BJ (cell line): ENCODE measurements around the gene PRKCA. TPM values are rescaled to one million over a fixed set of nuclear protein-coding genes. Genes with fewer than 3 reads are reported as not detected.

Experiments
- CTCF ChIA-PET: fragments of 350-600 bp; formaldehyde crosslinking; extraction: SDS; loops from one replicate; lab custom pipeline; 2021; ENCODE audit warnings: antibody characterized with exemption, inconsistent platforms; lab: Yijun Ruan, JAX
- POLR2A ChIA-PET: fragments of 300-600 bp; sonication (Branson Sonifier 250); formaldehyde crosslinking; extraction: SDS; loops from one replicate; lab custom pipeline; 2021; ENCODE audit warnings: antibody characterized with exemption; lab: Charles Lee
- DNase-seq: peaks from one replicate; pipeline ENCODE4 v3.0.0-alpha.2; 2011; ENCODE audit warnings: low read depth
- H3K27me3 ChIP-seq: 2 replicates; pipeline ENCODE4 v1.6.0; 2011; ENCODE audit warnings: low read length; ENCODE audit not compliant: control insufficient read depth, insufficient read depth
- H3K36me3 ChIP-seq: 2 replicates; pipeline ENCODE4 v1.5.1; 2011; ENCODE audit warnings: low read length; ENCODE audit not compliant: control insufficient read depth, insufficient read depth
- H3K4me3 ChIP-seq: 2 replicates; pipeline ENCODE4 v1.5.1; 2011; ENCODE audit warnings: low read depth, mild to moderate bottlenecking, control low read depth, low read length
- polyA plus RNA-seq: library from polyadenylated mRNA; depleted of rRNA; stranded (reverse); fragments of >200 nt; gene quantifications from 2 replicates; pipeline ENCODE4 v1.2.3, GENCODE V29; 2011
- TF ChIP-seq, protein P1 (sequence below): IDR thresholded peaks from 2 replicates; pipeline ENCODE4 v1.5.1; 2011; ENCODE audit warnings: low read depth, mild to moderate bottlenecking, control low read depth, inconsistent platforms, low read length, moderate library complexity; ENCODE audit not compliant: insufficient read depth

Gene PRKCA
- polyA plus RNA-seq, 1 experiment: 38.7 TPM

DNA sequence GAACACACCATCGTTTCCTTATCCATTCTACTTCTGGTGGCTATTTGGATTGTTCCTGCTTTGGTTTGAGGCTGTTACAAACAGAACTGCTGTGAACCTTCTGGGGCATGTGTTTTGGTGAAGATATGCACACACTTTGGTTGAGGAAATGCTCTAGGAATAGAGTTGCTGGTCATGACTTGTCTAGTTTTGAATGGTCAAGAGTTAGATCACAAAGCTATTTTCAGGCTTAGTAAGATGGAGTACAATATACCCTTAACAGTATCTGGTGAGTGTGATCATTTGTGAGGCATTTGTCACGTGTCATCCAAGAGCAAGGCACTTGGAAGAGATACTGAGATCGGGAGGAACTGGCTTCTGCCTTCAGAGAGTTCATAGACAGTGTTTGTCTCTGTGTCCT is 485.5 kb downstream of the PRKCA start:
- Histone ChIP-seq H3K27me3 (no peaks in the 10 kb centered on the region), H3K4me3 (no peak overlapping the region), H3K36me3 (peaks cover 26% of the 10 kb centered on the region)
- TF ChIP-seq, protein P1, sequence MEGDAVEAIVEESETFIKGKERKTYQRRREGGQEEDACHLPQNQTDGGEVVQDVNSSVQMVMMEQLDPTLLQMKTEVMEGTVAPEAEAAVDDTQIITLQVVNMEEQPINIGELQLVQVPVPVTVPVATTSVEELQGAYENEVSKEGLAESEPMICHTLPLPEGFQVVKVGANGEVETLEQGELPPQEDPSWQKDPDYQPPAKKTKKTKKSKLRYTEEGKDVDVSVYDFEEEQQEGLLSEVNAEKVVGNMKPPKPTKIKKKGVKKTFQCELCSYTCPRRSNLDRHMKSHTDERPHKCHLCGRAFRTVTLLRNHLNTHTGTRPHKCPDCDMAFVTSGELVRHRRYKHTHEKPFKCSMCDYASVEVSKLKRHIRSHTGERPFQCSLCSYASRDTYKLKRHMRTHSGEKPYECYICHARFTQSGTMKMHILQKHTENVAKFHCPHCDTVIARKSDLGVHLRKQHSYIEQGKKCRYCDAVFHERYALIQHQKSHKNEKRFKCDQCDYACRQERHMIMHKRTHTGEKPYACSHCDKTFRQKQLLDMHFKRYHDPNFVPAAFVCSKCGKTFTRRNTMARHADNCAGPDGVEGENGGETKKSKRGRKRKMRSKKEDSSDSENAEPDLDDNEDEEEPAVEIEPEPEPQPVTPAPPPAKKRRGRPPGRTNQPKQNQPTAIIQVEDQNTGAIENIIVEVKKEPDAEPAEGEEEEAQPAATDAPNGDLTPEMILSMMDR: no peak
- POLR2A ChIA-PET: no interaction called here
- no peak for DNase-seq
- CTCF ChIA-PET: no interaction called here

DNA sequence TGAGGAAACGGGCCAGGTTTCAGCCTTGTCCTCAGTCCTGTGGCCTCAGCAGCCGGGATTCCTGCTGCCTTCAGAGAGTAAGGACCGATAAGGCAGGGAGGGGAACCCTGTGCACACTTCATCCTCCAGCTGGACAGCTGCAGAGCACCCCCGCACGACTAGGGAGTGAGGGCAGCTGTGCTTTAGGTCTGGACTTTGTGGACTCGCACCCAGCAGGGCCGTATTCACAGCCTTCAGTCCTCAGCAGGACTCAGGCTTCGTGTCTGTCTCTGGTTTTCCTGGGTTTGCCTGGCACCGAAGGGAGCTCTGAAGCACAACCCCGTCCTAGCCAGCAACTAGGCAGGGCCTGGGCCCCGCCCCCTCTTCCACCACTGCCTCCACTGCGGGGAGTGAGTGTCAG is 486.7 kb downstream of the PRKCA start:
- DNase-seq: no peak
- peaks cover 28% of the 10 kb centered on the region for H3K36me3 ChIP-seq
- CTCF ChIA-PET: no interaction called here
- H3K4me3 ChIP-seq: no peak overlapping the region
- POLR2A ChIA-PET: no interaction called here
- no peaks in the 10 kb centered on the region for H3K27me3 ChIP-seq
- TF ChIP-seq, protein P1: no peak

DNA sequence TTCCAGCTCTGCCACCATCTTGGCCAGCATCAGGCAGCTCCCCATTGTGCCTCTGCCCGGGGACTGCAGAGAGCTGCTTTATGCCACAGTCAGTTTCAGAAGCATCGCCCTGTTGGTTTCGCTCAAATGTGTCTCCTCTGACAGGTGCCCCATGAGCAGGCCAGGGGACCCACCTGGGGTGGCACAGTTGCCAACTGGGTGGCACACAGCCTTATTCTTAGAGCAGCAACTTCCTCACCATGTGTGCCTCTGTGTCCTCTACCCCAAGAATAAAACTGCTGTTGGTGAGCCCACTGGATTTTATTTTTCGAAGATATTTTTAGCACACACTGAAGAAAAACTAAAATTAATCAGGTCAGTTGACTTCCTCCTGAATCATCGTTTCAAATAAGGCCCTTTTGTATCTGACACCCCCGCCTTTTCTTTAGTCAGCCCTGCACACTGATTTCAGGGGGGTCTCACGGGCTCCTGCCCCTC is 487.6 kb downstream of the PRKCA start:
- peaks cover 28% of the 10 kb centered on the region for H3K36me3 ChIP-seq
- TF ChIP-seq, protein P1: no peak
- no peaks in the 10 kb centered on the region for H3K27me3 ChIP-seq
- no peak overlapping the region for H3K4me3 ChIP-seq
- no peak for DNase-seq
- ChIA-PET CTCF (no interaction called here), POLR2A (no interaction called here)

DNA sequence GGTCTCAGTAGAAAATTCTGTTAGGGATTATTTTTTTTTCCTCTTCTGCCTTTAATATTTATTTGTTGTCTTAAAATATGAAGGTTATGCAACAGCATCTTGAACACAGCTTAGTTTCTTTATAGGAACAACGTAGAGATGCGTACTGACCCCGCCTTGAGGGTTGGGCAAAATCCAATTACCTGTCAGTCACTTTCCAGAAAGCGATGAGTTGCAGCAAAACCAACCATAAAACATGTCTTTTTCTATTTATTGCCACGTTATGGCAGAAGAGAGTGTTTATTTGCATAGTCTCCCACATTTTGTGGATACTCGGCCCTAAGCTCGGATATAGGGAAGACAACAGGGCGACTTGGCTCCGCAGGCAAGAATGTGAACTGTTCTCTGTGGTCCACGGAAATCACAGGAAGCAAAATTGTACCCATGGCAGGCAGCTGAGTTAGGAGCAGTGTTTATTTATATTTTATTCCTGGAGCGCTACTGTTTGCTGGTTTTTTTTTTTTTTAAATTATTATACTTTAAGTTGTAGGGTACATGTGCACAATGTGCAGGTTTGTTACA is 488.2 kb downstream of the PRKCA start:
- H3K27me3 ChIP-seq: no peaks in the 10 kb centered on the region
- no peak for DNase-seq
- H3K36me3 ChIP-seq: peaks cover 26% of the 10 kb centered on the region
- ChIA-PET CTCF (no interaction called here), POLR2A (no interaction called here)
- TF ChIP-seq, protein P1: no peak
- no peak overlapping the region for H3K4me3 ChIP-seq

DNA sequence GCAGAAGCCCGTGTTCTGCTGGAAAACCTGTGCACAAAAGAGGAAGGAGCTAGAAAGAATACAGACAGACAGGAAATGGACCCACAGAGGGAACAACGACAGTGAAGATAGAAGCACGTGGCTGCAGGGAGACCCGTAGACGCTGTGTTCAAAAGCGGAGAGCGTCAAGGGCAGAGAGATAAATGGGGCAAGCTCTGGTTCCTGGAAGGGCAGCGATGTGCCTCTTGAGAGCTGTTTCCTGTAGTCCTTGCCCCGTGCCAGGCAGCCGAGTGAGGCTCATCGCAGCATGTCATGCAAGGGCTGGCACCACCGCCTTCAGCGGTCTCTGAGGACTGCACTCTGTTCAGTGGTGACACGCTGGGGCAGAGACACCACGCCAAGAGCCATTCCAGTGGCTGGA is 488.9 kb downstream of the PRKCA start:
- TF ChIP-seq, protein P1: no peak
- peaks cover 26% of the 10 kb centered on the region for H3K36me3 ChIP-seq
- H3K4me3 ChIP-seq: no peak overlapping the region
- H3K27me3 ChIP-seq: no peaks in the 10 kb centered on the region
- CTCF ChIA-PET: interaction anchor here (0.7 kb wide), 1 partner anchor 42 kb away, joined by 3 read pairs; no protein-coding TSS in a partner anchor
- POLR2A ChIA-PET: no interaction called here
- no peak for DNase-seq
